GM06990 (cell line): Measurements from ENCODE around the gene MTIF3.

Experiments used
- DNase-seq: peaks from one replicate; pipeline ENCODE4 v3.0.0-alpha.2; 2011; ENCODE audit not compliant: insufficient read length; ENCODE audit errors: extremely low read depth
- H3K27me3 ChIP-seq: replicated peaks from 2 replicates; pipeline ENCODE4 v1.6.0; 2011; ENCODE audit warnings: low read length; ENCODE audit not compliant: control insufficient read depth, insufficient read depth
- H3K36me3 ChIP-seq: 2 replicates; pipeline ENCODE4 v1.5.1; 2011; ENCODE audit warnings: low read length; ENCODE audit not compliant: control insufficient read depth, insufficient read depth
- H3K4me3 ChIP-seq: replicated peaks from 2 replicates; pipeline ENCODE4 v1.5.1; 2011; ENCODE audit warnings: low read depth, mild to moderate bottlenecking, control low read depth, low read length
- TF ChIP-seq, protein P1 (sequence below): IDR thresholded peaks from 2 replicates; pipeline ENCODE4 v1.5.1; 2011; ENCODE audit warnings: low read length, control low read depth, mild to moderate bottlenecking, inconsistent platforms; ENCODE audit not compliant: insufficient read depth, poor library complexity, severe bottlenecking

The MTIF3 gene, protein sequence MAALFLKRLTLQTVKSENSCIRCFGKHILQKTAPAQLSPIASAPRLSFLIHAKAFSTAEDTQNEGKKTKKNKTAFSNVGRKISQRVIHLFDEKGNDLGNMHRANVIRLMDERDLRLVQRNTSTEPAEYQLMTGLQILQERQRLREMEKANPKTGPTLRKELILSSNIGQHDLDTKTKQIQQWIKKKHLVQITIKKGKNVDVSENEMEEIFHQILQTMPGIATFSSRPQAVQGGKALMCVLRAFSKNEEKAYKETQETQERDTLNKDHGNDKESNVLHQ

DNA sequence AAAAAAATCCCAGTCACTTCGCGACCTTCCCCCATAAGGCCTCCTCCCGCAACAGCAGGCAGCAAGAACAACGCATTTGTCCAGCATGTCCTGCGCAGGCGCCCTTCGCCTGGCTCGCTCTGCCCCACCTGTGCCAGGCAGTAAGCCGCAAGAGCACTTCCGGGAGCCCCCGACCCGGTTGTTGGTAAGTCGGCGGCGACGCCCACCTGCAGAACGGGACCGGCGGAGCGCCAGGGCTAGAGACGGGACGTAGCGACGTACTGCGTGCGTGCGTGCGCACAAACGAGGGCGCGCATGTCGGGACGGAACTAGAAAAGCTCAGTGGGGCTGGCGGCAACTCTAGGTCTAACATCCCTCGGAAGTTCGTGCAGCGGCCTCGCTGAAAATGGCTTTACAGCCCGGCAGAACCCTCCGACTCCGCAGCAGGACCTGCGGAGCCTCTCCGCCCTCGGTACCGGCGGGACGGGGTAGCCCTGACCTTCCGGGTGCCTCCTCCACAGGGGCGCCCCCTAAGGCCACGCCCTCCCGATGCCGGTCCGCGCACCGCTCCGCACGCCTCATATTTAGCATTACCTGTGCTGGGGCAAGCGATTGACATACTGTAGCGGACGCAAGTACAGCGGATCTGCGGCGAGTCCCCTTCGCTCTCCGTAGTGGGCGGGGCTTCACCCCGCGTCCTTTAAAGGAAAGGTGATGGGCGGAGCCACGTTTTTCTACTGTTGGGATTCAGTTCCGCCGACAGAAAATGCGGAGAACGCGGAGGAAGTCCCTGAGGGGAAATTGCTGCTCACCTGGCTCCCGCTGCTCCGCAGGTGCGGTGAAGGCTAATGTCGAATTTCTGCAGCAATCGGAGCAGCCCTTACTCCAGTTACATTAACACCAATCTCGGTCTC is at the start of gene MTIF3:
Gene MTIF3, minus strand, starts transcription at position 629 of the 893 bp plus-strand sequence. CDS start 10,116 bp downstream, outside the sequence.
- H3K4me3 ChIP-seq = peak within 1 kb of the TSS; percentile 79
- TF ChIP-seq, protein P1, sequence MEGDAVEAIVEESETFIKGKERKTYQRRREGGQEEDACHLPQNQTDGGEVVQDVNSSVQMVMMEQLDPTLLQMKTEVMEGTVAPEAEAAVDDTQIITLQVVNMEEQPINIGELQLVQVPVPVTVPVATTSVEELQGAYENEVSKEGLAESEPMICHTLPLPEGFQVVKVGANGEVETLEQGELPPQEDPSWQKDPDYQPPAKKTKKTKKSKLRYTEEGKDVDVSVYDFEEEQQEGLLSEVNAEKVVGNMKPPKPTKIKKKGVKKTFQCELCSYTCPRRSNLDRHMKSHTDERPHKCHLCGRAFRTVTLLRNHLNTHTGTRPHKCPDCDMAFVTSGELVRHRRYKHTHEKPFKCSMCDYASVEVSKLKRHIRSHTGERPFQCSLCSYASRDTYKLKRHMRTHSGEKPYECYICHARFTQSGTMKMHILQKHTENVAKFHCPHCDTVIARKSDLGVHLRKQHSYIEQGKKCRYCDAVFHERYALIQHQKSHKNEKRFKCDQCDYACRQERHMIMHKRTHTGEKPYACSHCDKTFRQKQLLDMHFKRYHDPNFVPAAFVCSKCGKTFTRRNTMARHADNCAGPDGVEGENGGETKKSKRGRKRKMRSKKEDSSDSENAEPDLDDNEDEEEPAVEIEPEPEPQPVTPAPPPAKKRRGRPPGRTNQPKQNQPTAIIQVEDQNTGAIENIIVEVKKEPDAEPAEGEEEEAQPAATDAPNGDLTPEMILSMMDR = no peak
- DNase-seq = peak; percentile 98
- peaks cover 2% of the 10 kb centered on the region for H3K36me3 ChIP-seq
- no peaks in the 10 kb centered on the region for H3K27me3 ChIP-seq

DNA sequence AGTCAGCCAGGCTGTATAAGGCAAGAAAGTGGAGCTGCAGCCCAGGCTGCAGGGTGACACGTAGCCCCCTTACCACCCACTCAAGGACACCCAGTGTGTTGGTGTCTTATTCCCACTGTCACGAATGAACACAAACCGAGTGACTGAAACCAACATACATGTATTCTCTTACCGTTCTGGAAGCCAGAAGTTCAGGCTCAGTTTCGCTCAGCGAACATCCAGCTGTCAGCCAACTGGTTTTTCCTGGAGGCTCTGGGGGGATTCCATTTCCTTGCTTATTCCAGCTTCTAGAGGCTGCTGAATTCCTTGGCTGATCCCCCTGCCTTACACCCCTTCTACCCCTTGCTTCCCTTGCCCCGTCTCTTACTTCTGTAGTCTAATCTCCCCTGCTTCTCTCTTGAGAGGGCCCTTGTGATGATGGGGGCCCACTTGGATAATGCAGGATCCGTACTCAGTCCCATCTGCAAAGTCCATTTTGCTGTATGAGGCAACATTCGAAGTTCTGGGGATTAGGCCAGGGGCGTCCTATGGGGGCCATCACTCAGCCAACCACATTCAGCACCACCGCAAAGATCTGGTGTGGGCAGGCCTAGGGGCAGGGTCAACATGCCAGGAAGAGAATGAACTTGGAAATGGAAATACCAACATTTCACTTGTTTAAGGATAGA is 47.3 kb upstream of the MTIF3 start:
- no peak for DNase-seq
- no peaks in the 10 kb centered on the region for H3K36me3 ChIP-seq

DNA sequence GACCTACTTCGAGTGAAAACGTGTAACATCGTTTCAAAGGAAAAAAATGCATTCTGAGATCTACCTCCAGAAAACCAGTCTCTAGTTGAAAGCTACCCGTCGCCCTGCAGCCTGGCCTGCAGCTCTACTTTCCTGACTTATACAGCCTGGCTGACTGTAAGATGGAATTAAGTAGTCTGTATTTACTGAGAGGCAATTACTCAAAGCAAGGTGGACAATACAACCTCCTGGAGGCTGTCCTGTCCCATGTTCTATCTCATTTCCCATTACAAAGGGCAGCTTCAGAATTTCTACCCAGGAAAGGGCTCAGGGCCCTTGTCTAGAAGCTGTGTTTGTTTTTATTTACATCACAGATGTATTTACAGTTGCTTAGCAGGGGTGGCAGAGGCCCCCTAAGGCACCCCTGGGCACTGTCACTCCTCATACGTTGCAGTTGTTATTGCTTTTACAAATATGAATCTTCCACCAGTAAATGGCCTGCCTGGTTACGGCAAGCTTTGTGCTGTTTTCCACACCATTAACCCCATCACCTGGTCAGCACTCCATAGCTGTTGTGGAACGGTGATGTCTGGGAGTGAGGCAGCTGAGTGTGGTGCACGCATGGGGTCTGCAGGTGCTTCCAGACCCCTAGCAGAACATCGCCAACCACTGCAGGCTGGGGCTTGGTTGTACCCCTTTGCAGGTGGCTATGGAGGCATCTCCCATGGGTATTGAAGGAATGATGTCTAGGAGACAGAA is 46.3 kb upstream of the MTIF3 start:
- TF ChIP-seq, protein P1 = no peak
- DNase-seq = no peak
- Histone ChIP-seq H3K36me3 (no peaks in the 10 kb centered on the region), H3K27me3 (no peaks in the 10 kb centered on the region), H3K4me3 (no peak overlapping the region)

More for the DNA sequence above, 47.3 kb upstream of the MTIF3 start:
- TF ChIP-seq, protein P1 = no peak
- H3K4me3 ChIP-seq = no peak overlapping the region
- no peaks in the 10 kb centered on the region for H3K27me3 ChIP-seq

DNA sequence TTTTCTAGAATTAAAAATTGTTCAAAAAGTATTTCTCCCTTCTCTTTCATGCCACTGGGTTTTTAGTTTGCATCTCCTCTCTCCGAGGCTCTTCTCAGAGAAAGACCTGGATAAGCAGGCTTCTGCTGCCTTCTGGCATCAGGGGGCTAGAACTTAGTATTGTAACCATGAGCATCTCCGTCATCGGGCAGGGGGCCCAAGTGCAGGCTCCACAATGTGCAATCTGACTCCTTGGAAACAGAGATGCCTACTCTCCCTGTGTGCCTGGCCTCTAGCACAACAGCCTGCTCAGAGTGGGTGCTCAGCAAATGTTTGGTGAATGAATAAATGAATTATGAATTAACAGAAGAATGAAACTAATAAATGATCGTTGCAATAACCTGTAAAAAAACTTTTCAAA is 45.6 kb upstream of the MTIF3 start:
- H3K4me3 ChIP-seq = no peak overlapping the region
- H3K27me3 ChIP-seq = no peaks in the 10 kb centered on the region
- no peaks in the 10 kb centered on the region for H3K36me3 ChIP-seq
- TF ChIP-seq, protein P1 = no peak
- DNase-seq = no peak

DNA sequence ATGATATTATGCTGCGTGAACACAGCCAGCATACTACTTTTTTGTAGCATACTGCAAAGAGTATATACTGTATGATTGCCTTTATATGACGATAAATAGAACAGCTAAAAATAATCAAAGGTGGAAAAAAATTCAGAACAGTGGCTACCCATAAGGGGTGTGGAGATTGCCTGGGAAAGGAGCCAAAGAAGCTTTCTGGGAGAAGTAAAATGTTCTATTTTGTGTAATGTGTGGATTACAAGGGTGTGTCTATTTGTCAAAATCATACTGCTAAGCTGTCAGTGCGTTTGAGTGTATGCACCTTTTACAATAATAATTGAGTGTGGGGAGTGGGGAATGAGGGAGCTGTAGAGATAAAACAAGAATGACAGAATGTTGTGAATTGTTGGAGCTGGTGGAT is 45.2 kb upstream of the MTIF3 start:
- Histone ChIP-seq H3K4me3 (no peak overlapping the region), H3K36me3 (no peaks in the 10 kb centered on the region), H3K27me3 (no peaks in the 10 kb centered on the region)
- no peak for DNase-seq
- TF ChIP-seq, protein P1 = no peak
